Right lobe of liver (tissue), 6 donors: ENCODE measurements around the gene CTDSPL. TPM values are rescaled to one million over a fixed set of nuclear protein-coding genes. Genes with fewer than 3 reads are reported as not detected.
A peak's percentile ranks its signal among the peaks of the same experiment; 100 is the strongest.

Source experiments
- ATAC-seq, 4 donors: fragments of 200-7000 bp; cut with Tn5 transposase; one replicate each; pipeline ENCODE4 v1.9.1; 2020; ENCODE audit warnings: mild to moderate bottlenecking in 4 of 4, moderate library complexity in 4 of 4
- DNase-seq, 3 donors: peaks; one replicate each; pipeline ENCODE4 v3.0.0-alpha.2; 2020
- H3K27ac ChIP-seq, 3 donors: fragments of 200-600 bp; one replicate each; pipeline ENCODE4 v1.8.0; 2022
- H3K27me3 ChIP-seq, 2 donors: fragments of 200-600 bp; one replicate each; pipeline ENCODE4 v1.8.0; 2022
- H3K36me3 ChIP-seq, 4 donors: fragments of 200-600 bp; sonication (generic) in 1 of 4; one replicate each; pipeline versions ENCODE4 v1.5.1 to v1.8.0; 2017 to 2022; ENCODE audit warnings: control low read depth in 1 of 4
- H3K4me1 ChIP-seq, 4 donors: fragments of 200-600 bp; sonication (generic) in 1 of 4; one replicate each; pipeline versions ENCODE4 v1.5.1 to v1.8.0; 2017 to 2022; ENCODE audit warnings: control low read depth in 1 of 4
- H3K4me3 ChIP-seq, 3 donors: fragments of 200-600 bp; one replicate each; pipeline ENCODE4 v1.8.0; 2022
- H3K9me3 ChIP-seq, 4 donors: fragments of 200-600 bp; sonication (generic) in 1 of 4; one replicate each; pipeline versions ENCODE4 v1.5.1 to v1.8.0; 2017 to 2022; ENCODE audit warnings: control low read depth in 1 of 4
- CTCF ChIP-seq, 4 donors: fragments of 200-600 bp in 3 of 4; fragments of 450-650 bp in 1 of 4; IDR thresholded peaks; one replicate each; pipeline versions ENCODE4 v1.5.1 to v1.8.0; 2016 to 2022; ENCODE audit warnings: antibody characterized with exemption in 4 of 4, mild to moderate bottlenecking in 2 of 4
- POLR2A ChIP-seq: fragments of 450-650 bp; IDR thresholded peaks from one replicate; pipeline ENCODE4 v1.6.1; 2017; ENCODE audit warnings: antibody characterized with exemption, mild to moderate bottlenecking
- WGBS: methylation state at CpG from one replicate; pipeline ENCODE4 v1.1.6; 2018; ENCODE audit warnings: low coverage, low lambda C conversion rate; ENCODE audit not compliant: insufficient coverage; ENCODE audit errors: missing lambda C conversion rate; 5-methylcytosine and 5-hydroxymethylcytosine counted together
- intact Hi-C, 2 donors: fragments of 100-400 bp; cut with DNase I; formaldehyde crosslinking; loops; one replicate each; pipeline versions ENCODE4 v1.11.2 to v1.14.1; 2022
- total RNA-seq, 6 experiments: library from RNA; depleted of rRNA in 2 of 6; stranded (reverse); fragments of >200 nt in 2 of 6; fragmentation: NEBNext Ultra II Directional in 3 of 6; extraction: Animal tissue kit (Norgen Biotek cat#: 25700) in 3 of 6; gene quantifications; one replicate each; pipeline versions ENCODE4 v1.1.0 to v1.2.4, GENCODE V29; 2016 to 2023
- donor health status: DM: no; HTN: yes; CAD: no.
- donor health status: DM: no; HTN: no; CAD: no.
- donor health status: DM: no; HTN: no; CAD: no.
- donor health status: DM: no; HTN: yes; CAD: no.
- donor health status: DM: no; HTN: yes; CAD: no.

CTDSPL gene
- total RNA-seq, 6 experiments from 2014 or later = 14.9 to 22.8 (median 18.0) TPM

DNA sequence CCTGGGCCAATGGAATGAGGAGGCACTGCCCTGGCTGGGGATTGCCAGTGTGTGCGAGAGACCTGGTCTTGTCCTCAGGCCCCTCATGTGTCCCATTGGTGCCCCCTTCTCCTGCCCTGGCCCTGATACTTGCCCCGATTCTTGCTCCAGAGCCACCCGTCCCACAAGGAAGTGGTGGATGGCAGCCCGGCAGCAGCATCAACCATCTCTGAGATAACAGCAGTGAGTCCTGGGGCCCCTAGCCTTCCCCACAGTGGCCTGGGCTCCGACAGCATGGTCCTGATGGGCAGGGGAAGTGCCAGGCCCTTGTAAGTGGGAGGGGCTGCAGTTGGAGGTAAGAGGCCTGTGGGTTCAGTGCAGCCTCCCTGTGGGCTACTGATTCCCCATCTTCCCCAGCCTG, 144.4 kb downstream of the CTDSPL start:
- no peak for TF ChIP-seq POLR2A
- no peak for TF ChIP-seq CTCF (IDR thresholded peaks at IDR 0.05)
- H3K36me3 ChIP-seq = peaks cover 0 to 5% (median 0%) of the 10 kb centered on the region in 4 donors
- DNase-seq = peak in 1 of 3 donors; percentile 50
- ATAC-seq = no peak
- H3K4me1 ChIP-seq = no peaks in the 10 kb centered on the region
- H3K27me3 ChIP-seq = no peaks in the 10 kb centered on the region
- intact Hi-C loops = loop anchor here (10.0 kb wide), 1 partner anchor 109 kb away; no protein-coding TSS in a partner anchor
- no peak overlapping the region for H3K4me3 ChIP-seq
- no CpG with 5 or more reads among the region's 5 CpGs for WGBS
- no peaks in the 10 kb centered on the region for H3K9me3 ChIP-seq
- H3K27ac ChIP-seq = no peak overlapping the region

GRCh38 chr3:38006445-38006995, 144.8 kb downstream of the CTDSPL start:
- H3K27me3 ChIP-seq = no peaks in the 10 kb centered on the region
- no peak overlapping the region for H3K27ac ChIP-seq
- intact Hi-C loops = loop anchor here (10.0 kb wide), 1 partner anchor 108 kb away; no protein-coding TSS in a partner anchor
- peak in 2 of 3 donors; percentile 17 to 51 for DNase-seq
- H3K4me3 ChIP-seq = no peak overlapping the region
- no peak for ATAC-seq
- 100% methylated on average over 1 of the region's 16 CpGs for WGBS
- TF ChIP-seq CTCF (IDR thresholded peaks at IDR 0.05) (no peak), POLR2A (no peak)
- no peaks in the 10 kb centered on the region for H3K4me1 ChIP-seq
- H3K9me3 ChIP-seq = no peaks in the 10 kb centered on the region
- peaks cover 0 to 5% (median 0%) of the 10 kb centered on the region in 4 donors for H3K36me3 ChIP-seq

- TF ChIP-seq POLR2A = no peak
- Histone ChIP-seq H3K36me3 (peaks cover 0 to 5% (median 0%) of the 10 kb centered on the region in 4 donors), H3K9me3 (no peaks in the 10 kb centered on the region), H3K4me3 (no peak overlapping the region), H3K27ac (no peak overlapping the region), H3K4me1 (no peaks in the 10 kb centered on the region), H3K27me3 (no peaks in the 10 kb centered on the region)
- DNase-seq (peak in 2 of 3 donors; percentile 12 to 47), ATAC-seq (no peak)
- intact Hi-C loops = loop anchor here (10.0 kb wide), 1 partner anchor 107 kb away; no protein-coding TSS in a partner anchor
- WGBS = no CpG with 5 or more reads among the region's 7 CpGs
Measured at GRCh38 chr3:38007754-38008090, 146.0 kb downstream of the CTDSPL start.

GRCh38 chr3:38008191-38008701, 146.6 kb downstream of the CTDSPL start:
- ATAC-seq = no peak
- WGBS = no CpG with 5 or more reads among the region's 19 CpGs

More at GRCh38 chr3:38008191-38008701, 146.6 kb downstream of the CTDSPL start:
- TF ChIP-seq POLR2A (no peak), CTCF (IDR thresholded peaks at IDR 0.05) (no peak)
- H3K27ac ChIP-seq = no peak overlapping the region
- intact Hi-C loops = loop anchor here (10.0 kb wide), 1 partner anchor 107 kb away; no protein-coding TSS in a partner anchor
- DNase-seq = peak in 2 of 3 donors; percentile 20 to 48
- no peaks in the 10 kb centered on the region for H3K27me3 ChIP-seq
- H3K9me3 ChIP-seq = no peaks in the 10 kb centered on the region
- H3K4me1 ChIP-seq = no peaks in the 10 kb centered on the region
- no peak overlapping the region for H3K4me3 ChIP-seq
- peaks cover 0 to 5% (median 0%) of the 10 kb centered on the region in 4 donors for H3K36me3 ChIP-seq
